HEK293 (cell line): ENCODE results near the gene TSPOAP1.

Experiments
- CTCF ChIA-PET: fragments of 350-600 bp; formaldehyde crosslinking; extraction: SDS; loops from one replicate; lab custom pipeline; 2021; ENCODE audit warnings: antibody characterized with exemption; lab: Yijun Ruan, JAX
- POLR2A ChIA-PET: fragments of 300-600 bp; formaldehyde crosslinking; extraction: SDS; loops from one replicate; lab custom pipeline; 2020; ENCODE audit warnings: antibody characterized with exemption, inconsistent platforms; lab: Yijun Ruan, JAX
- H3K27ac ChIP-seq: fragments of 200-500 bp; sonication (Bioruptor generic); 2 replicates; pipeline ENCODE4 v1.5.1; 2014; ENCODE audit warnings: low read depth, low read length, control low read depth, inconsistent platforms; ENCODE audit errors: extremely low read depth
- H3K36me3 ChIP-seq, 2 experiments: fragments of 200-500 bp in 1 of 2; sonication (Bioruptor generic) in 1 of 2; 1 replicate in 1 of 2; 2 replicates in 1 of 2; pipeline ENCODE4 v1.5.1; 2014 to 2017; ENCODE audit warnings: inconsistent platforms in 2 of 2, low read length in 2 of 2; ENCODE audit not compliant: control insufficient read depth in 2 of 2, insufficient read depth in 1 of 2
- H3K4me1 ChIP-seq: fragments of 200-500 bp; sonication (Bioruptor generic); 2 replicates; pipeline ENCODE4 v1.5.1; 2014; ENCODE audit warnings: mild to moderate bottlenecking, low read length, inconsistent platforms; ENCODE audit not compliant: control insufficient read depth, insufficient read depth
- H3K4me3 ChIP-seq: 2 replicates; pipeline ENCODE4 v1.5.1; 2011; ENCODE audit warnings: low read depth, mild to moderate bottlenecking, control low read depth, low read length, moderate library complexity
- H3K9me3 ChIP-seq: fragments of 200-500 bp; sonication (Bioruptor generic); 2 replicates; pipeline ENCODE4 v1.5.1; 2014; ENCODE audit warnings: low read depth, low read length, inconsistent platforms; ENCODE audit not compliant: control insufficient read depth, insufficient read depth
- ZNF202 ChIP-seq: fragments of 450-650 bp; formaldehyde crosslinking; IDR thresholded peaks from 2 replicates; pipeline ENCODE4 v1.5.1; 2016; ENCODE audit warnings: missing biosample characterization, missing genetic modification characterization, borderline replicate concordance
- ZNF302 ChIP-seq: fragments of 450-650 bp; formaldehyde crosslinking; IDR thresholded peaks from 2 replicates; pipeline ENCODE4 v1.5.1; 2016; ENCODE audit warnings: missing biosample characterization, missing genetic modification characterization, low read depth
- ZNF311 ChIP-seq: fragments of 450-650 bp; formaldehyde crosslinking; IDR thresholded peaks from 2 replicates; pipeline ENCODE4 v1.5.1; 2017; ENCODE audit warnings: missing biosample characterization, missing genetic modification characterization, borderline replicate concordance
- ZNF324 ChIP-seq: fragments of 450-650 bp; formaldehyde crosslinking; IDR thresholded peaks from 2 replicates; pipeline ENCODE4 v1.5.1; 2016; ENCODE audit warnings: missing biosample characterization, missing genetic modification characterization
- ZNF350 ChIP-seq: fragments of 450-650 bp; formaldehyde crosslinking; IDR thresholded peaks from 2 replicates; pipeline ENCODE4 v1.5.0; 2017; ENCODE audit warnings: missing biosample characterization, mild to moderate bottlenecking, missing genetic modification characterization
- TF ChIP-seq, protein P1 (sequence below): fragments of 450-650 bp; formaldehyde crosslinking; IDR thresholded peaks from 2 replicates; pipeline ENCODE4 v1.5.1; 2017; ENCODE audit warnings: missing biosample characterization, missing genetic modification characterization
- TF ChIP-seq, protein P2 (sequence below): fragments of 450-650 bp; formaldehyde crosslinking; IDR thresholded peaks from 2 replicates; pipeline ENCODE4 v1.5.1; 2016; ENCODE audit warnings: missing biosample characterization, missing genetic modification characterization
- TF ChIP-seq, protein P3 (sequence below): fragments of 450-650 bp; formaldehyde crosslinking; IDR thresholded peaks from 2 replicates; pipeline ENCODE4; 2016; ENCODE audit warnings: missing biosample characterization, missing genetic modification characterization
- TF ChIP-seq, protein P4 (sequence below): fragments of 450-650 bp; formaldehyde crosslinking; IDR thresholded peaks from 2 replicates; pipeline ENCODE4 v1.5.1; 2017; ENCODE audit warnings: missing biosample characterization, missing genetic modification characterization
- TF ChIP-seq, protein P5 (sequence below): fragments of 450-650 bp; formaldehyde crosslinking; IDR thresholded peaks from 2 replicates; pipeline ENCODE4 v1.5.1; 2016; ENCODE audit warnings: missing biosample characterization, missing genetic modification characterization
- TF ChIP-seq, protein P6 (sequence below): fragments of 450-650 bp; formaldehyde crosslinking; IDR thresholded peaks from 2 replicates; pipeline ENCODE4 v1.5.1; 2017; ENCODE audit warnings: missing biosample characterization, mild to moderate bottlenecking, missing genetic modification characterization, moderate library complexity

Gene TSPOAP1

DNA sequence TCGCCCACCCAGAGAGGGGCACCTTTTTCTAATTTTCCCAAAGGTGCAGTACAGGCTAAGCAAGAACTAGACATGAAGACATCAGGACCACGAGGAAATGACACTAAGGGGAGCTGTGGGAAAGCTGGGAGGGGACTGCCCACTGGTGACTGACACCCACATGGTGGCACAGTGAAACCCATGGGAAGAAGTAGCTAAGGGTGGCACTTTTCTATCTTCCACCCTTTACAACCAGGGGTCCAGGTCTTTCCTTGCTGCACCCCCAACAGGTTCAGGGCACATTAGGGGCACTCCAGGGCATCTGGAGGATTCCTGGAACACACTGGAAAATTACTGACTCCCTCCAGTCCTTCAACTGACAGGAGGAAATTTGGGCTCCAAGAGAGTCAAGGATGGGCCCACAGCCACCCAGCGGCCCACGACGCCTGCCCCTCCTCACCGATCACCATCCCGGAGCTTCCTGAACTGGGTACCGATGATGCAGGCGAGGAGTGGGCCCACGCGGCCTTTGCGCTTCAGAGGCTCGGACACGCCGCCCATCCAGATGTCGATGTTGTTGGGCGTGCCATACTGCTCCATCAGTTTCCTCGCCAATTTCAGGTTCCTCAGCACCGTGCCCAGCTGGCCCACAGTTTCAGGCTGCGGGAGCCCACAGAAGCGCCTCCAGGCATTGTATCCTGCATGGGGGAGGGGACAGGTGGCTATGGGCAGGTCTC lies 57.2 kb downstream of the TSPOAP1 start (continued):
- TF ChIP-seq, protein P1, sequence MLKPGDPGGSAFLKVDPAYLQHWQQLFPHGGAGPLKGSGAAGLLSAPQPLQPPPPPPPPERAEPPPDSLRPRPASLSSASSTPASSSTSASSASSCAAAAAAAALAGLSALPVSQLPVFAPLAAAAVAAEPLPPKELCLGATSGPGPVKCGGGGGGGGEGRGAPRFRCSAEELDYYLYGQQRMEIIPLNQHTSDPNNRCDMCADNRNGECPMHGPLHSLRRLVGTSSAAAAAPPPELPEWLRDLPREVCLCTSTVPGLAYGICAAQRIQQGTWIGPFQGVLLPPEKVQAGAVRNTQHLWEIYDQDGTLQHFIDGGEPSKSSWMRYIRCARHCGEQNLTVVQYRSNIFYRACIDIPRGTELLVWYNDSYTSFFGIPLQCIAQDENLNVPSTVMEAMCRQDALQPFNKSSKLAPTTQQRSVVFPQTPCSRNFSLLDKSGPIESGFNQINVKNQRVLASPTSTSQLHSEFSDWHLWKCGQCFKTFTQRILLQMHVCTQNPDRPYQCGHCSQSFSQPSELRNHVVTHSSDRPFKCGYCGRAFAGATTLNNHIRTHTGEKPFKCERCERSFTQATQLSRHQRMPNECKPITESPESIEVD (tag by site-specific recombination), result no peak

DNA sequence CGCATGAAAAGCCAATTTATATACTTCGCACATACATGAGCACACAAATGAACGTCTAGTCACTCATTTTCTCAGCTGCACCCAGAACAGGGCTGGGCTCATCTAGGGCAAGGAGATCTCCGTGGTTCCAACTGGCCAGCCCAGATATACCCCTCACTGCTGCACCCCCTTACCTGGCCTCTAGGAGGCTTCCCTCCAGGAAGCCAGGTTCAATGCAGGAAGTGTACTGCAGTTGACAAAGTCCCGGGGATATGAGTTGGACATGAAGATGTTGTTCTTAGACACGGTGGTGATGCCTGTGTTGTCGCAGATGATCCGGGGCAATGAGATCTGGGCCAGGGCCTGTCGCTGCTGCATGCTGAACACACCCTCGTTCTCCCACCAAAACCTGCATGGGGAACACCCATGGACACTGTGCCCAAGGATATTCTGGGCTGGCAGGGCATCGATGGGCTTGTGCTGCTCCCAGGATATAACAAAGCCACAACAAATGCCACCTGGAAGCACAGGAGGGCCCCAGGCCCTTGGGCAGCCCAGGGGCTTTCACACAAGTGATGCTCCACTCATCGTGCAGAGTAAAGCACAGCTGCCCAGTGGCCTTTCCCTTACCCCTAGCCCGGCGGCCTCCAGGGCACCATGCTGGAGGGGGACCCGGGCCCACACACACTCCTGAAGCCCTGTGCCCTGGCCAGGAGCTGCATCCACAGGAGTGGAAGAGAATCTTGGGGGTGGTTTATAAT lies 57.9 kb downstream of the TSPOAP1 start:
- H3K27ac ChIP-seq, result no peak overlapping the region
- H3K9me3 ChIP-seq, result no peaks in the 10 kb centered on the region
- POLR2A ChIA-PET, result no interaction called here
- CTCF ChIA-PET, result interaction anchor here (0.6 kb wide), 1 partner anchor 251 kb away, joined by 3 read pairs; no protein-coding TSS in a partner anchor
- H3K36me3 ChIP-seq, result no peaks in the 10 kb centered on the region
- H3K4me1 ChIP-seq, result no peaks in the 10 kb centered on the region
- H3K4me3 ChIP-seq, result no peak overlapping the region
- TF ChIP-seq, protein P2, sequence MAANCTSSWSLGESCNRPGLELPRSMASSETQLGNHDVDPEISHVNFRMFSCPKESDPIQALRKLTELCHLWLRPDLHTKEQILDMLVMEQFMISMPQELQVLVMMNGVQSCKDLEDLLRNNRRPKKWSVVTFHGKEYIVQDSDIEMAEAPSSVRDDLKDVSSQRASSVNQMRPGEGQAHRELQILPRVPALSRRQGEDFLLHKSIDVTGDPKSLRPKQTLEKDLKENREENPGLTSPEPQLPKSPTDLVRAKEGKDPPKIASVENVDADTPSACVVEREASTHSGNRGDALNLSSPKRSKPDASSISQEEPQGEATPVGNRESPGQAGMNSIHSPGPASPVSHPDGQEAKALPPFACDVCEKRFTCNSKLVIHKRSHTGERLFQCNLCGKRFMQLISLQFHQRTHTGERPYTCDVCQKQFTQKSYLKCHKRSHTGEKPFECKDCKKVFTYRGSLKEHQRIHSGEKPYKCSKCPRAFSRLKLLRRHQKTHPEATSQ (tag by site-specific recombination), result no peak
- TF ChIP-seq ZNF302 (tag by site-specific recombination), result no peak
- TF ChIP-seq ZNF311 (tag by site-specific recombination), result no peak
- no peak for TF ChIP-seq ZNF350 (tag by site-specific recombination)
- TF ChIP-seq, protein P3, sequence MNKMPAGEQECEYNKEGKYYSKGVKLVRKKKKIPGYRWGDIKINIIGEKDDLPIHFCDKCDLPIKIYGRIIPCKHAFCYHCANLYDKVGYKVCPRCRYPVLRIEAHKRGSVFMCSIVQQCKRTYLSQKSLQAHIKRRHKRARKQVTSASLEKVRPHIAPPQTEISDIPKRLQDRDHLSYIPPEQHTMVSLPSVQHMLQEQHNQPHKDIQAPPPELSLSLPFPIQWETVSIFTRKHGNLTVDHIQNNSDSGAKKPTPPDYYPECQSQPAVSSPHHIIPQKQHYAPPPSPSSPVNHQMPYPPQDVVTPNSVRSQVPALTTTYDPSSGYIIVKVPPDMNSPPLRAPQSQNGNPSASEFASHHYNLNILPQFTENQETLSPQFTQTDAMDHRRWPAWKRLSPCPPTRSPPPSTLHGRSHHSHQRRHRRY, result no peak
- TF ChIP-seq, protein P4, sequence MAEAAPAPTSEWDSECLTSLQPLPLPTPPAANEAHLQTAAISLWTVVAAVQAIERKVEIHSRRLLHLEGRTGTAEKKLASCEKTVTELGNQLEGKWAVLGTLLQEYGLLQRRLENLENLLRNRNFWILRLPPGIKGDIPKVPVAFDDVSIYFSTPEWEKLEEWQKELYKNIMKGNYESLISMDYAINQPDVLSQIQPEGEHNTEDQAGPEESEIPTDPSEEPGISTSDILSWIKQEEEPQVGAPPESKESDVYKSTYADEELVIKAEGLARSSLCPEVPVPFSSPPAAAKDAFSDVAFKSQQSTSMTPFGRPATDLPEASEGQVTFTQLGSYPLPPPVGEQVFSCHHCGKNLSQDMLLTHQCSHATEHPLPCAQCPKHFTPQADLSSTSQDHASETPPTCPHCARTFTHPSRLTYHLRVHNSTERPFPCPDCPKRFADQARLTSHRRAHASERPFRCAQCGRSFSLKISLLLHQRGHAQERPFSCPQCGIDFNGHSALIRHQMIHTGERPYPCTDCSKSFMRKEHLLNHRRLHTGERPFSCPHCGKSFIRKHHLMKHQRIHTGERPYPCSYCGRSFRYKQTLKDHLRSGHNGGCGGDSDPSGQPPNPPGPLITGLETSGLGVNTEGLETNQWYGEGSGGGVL (tag by site-specific recombination), result no peak
- TF ChIP-seq, protein P5, sequence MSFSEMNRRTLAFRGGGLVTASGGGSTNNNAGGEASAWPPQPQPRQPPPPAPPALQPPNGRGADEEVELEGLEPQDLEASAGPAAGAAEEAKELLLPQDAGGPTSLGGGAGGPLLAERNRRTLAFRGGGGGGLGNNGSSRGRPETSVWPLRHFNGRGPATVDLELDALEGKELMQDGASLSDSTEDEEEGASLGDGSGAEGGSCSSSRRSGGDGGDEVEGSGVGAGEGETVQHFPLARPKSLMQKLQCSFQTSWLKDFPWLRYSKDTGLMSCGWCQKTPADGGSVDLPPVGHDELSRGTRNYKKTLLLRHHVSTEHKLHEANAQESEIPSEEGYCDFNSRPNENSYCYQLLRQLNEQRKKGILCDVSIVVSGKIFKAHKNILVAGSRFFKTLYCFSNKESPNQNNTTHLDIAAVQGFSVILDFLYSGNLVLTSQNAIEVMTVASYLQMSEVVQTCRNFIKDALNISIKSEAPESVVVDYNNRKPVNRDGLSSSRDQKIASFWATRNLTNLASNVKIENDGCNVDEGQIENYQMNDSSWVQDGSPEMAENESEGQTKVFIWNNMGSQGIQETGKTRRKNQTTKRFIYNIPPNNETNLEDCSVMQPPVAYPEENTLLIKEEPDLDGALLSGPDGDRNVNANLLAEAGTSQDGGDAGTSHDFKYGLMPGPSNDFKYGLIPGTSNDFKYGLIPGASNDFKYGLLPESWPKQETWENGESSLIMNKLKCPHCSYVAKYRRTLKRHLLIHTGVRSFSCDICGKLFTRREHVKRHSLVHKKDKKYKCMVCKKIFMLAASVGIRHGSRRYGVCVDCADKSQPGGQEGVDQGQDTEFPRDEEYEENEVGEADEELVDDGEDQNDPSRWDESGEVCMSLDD (tag by site-specific recombination), result no peak
- TF ChIP-seq ZNF202, result no peak
- TF ChIP-seq ZNF324, result no peak
- TF ChIP-seq, protein P6, sequence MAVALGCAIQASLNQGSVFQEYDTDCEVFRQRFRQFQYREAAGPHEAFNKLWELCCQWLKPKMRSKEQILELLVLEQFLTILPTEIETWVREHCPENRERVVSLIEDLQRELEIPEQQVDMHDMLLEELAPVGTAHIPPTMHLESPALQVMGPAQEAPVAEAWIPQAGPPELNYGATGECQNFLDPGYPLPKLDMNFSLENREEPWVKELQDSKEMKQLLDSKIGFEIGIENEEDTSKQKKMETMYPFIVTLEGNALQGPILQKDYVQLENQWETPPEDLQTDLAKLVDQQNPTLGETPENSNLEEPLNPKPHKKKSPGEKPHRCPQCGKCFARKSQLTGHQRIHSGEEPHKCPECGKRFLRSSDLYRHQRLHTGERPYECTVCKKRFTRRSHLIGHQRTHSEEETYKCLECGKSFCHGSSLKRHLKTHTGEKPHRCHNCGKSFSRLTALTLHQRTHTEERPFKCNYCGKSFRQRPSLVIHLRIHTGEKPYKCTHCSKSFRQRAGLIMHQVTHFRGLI (tag by site-specific recombination), result no peak
